H1 (cell line): Measurements from ENCODE around the gene IQCM. TPM values are rescaled to one million over a fixed set of nuclear protein-coding genes. Genes with fewer than 3 reads are reported as not detected.

Experiments
- CTCF ChIA-PET: fragments of 300-600 bp; sonication (Branson Sonifier 250); formaldehyde crosslinking; loops from one replicate; lab custom pipeline; 2021; ENCODE audit not compliant: partially characterized antibody; lab: Charles Lee
- POLR2A ChIA-PET: fragments of 300-600 bp; sonication (Branson Sonifier 250); formaldehyde crosslinking; loops from one replicate; lab custom pipeline; 2021; ENCODE audit warnings: inconsistent platforms; ENCODE audit not compliant: partially characterized antibody; lab: Charles Lee
- DNase-seq, 2 experiments: peaks; one replicate each; pipeline versions ENCODE4 v3.0.0 to v3.0.0-alpha.2; 2010 to 2022; ENCODE audit warnings: low spot score in 2 of 2, low read depth in 1 of 2, mixed read lengths in 1 of 2
- FAIRE-seq: peaks from 2 replicates; lab custom pipeline; 2011; peaks lifted over from hg19 to GRCh38; lab: Jason Lieb, UNC
- H2AFZ ChIP-seq: 2 replicates; pipeline ENCODE4 v1.8.1; 2012; ENCODE audit warnings: low read length, inconsistent platforms
- H2AK5ac ChIP-seq: 2 replicates; pipeline ENCODE4 v1.6.1; 2013; ENCODE audit warnings: low read depth, low read length
- H2BK120ac ChIP-seq: replicated peaks from 2 replicates; pipeline ENCODE3; 2013; ENCODE audit warnings: low read depth, low read length, inconsistent platforms
- H2BK12ac ChIP-seq: 2 replicates; pipeline ENCODE4 v1.6.1; 2013; ENCODE audit warnings: low read depth, low read length
- H2BK15ac ChIP-seq: 2 replicates; pipeline ENCODE4 v1.6.1; 2013; ENCODE audit warnings: low read length
- H2BK20ac ChIP-seq: 2 replicates; pipeline ENCODE4 v1.6.1; 2013; ENCODE audit warnings: low read length
- H2BK5ac ChIP-seq: 2 replicates; pipeline ENCODE4 v1.6.1; 2013; ENCODE audit warnings: low read depth, low read length
- H3K14ac ChIP-seq: 2 replicates; pipeline ENCODE4 v1.6.1; 2013; ENCODE audit warnings: inconsistent platforms; ENCODE audit not compliant: insufficient read length
- H3K18ac ChIP-seq: 2 replicates; pipeline ENCODE4 v1.6.1; 2013; ENCODE audit warnings: low read length; ENCODE audit errors: extremely low read depth
- H3K23ac ChIP-seq: 2 replicates; pipeline ENCODE4 v1.6.1; 2013; ENCODE audit warnings: inconsistent platforms; ENCODE audit not compliant: insufficient read length
- H3K23me2 ChIP-seq: 2 replicates; pipeline ENCODE4 v1.6.1; 2013; ENCODE audit warnings: low read depth, low read length
- H3K27ac ChIP-seq: 2 replicates; pipeline ENCODE4 v1.6.1; 2011; ENCODE audit warnings: low read depth, low read length, inconsistent platforms
- H3K27me3 ChIP-seq, 4 experiments: replicated peaks in 1 of 4; 1 replicate in 1 of 4; 2 replicates in 3 of 4; pipeline versions ENCODE4 v1.6.1 to v1.8.1; 2011 to 2013; ENCODE audit warnings: low read length in 3 of 4, mild to moderate bottlenecking in 3 of 4, inconsistent platforms in 2 of 4, mixed read lengths in 2 of 4, moderate library complexity in 1 of 4; ENCODE audit not compliant: control insufficient read depth in 3 of 4, insufficient read depth in 3 of 4; ENCODE audit errors: extremely low read depth in 1 of 4
- H3K36me3 ChIP-seq, 4 experiments: 2 replicates each; pipeline versions ENCODE4 v1.6.1 to v1.8.1; 2011 to 2013; ENCODE audit warnings: mild to moderate bottlenecking in 4 of 4, low read length in 3 of 4, moderate library complexity in 2 of 4, control low read depth in 1 of 4, inconsistent platforms in 1 of 4; ENCODE audit not compliant: insufficient read depth in 4 of 4, control insufficient read depth in 2 of 4
- H3K4ac ChIP-seq: replicated peaks from 2 replicates; pipeline ENCODE3; 2013; ENCODE audit warnings: low read length, low read depth, mixed read lengths, inconsistent platforms; ENCODE audit not compliant: insufficient read length
- H3K4me1 ChIP-seq, 4 experiments: replicated peaks in 1 of 4; 1 replicate in 1 of 4; 2 replicates in 3 of 4; pipeline versions ENCODE4 v1.6.1 to v1.8.1; 2011 to 2013; ENCODE audit warnings: low read length in 3 of 4, inconsistent platforms in 2 of 4, mixed read lengths in 1 of 4; ENCODE audit not compliant: insufficient read depth in 4 of 4, control insufficient read depth in 3 of 4
- H3K4me2 ChIP-seq, 2 experiments: 2 replicates each; pipeline versions ENCODE4 v1.6.1 to v1.8.1; 2011 to 2013; ENCODE audit warnings: low read depth in 2 of 2, low read length in 2 of 2, control low read depth in 1 of 2, inconsistent platforms in 1 of 2, mild to moderate bottlenecking in 1 of 2; ENCODE audit not compliant: insufficient read depth in 1 of 2
- H3K4me3 ChIP-seq, 4 experiments: fragments of 200-600, 300-600 bp in 1 of 4; sonication (generic), shearing (Covaris generic), sonication (Bioruptor Twin) in 1 of 4; 2 replicates each; pipeline versions ENCODE4 v1.5.1 to v1.8.1; 2011 to 2016; ENCODE audit warnings: low read length in 4 of 4, low read depth in 3 of 4, control low read depth in 2 of 4, inconsistent platforms in 2 of 4, mild to moderate bottlenecking in 2 of 4, mixed read lengths in 1 of 4, moderate library complexity in 1 of 4; ENCODE audit not compliant: insufficient read depth in 2 of 4; ENCODE audit errors: extremely low read depth in 1 of 4
- H3K56ac ChIP-seq: replicated peaks from 2 replicates; pipeline ENCODE3; 2013; ENCODE audit warnings: low read depth, mild to moderate bottlenecking, mixed read lengths, low read length, inconsistent platforms; ENCODE audit not compliant: insufficient read length
- H3K79me1 ChIP-seq: 2 replicates; pipeline ENCODE4 v1.6.1; 2013; ENCODE audit warnings: low read depth, low read length, control low read depth
- H3K79me2 ChIP-seq, 2 experiments: 2 replicates each; pipeline versions ENCODE4 v1.6.1 to v1.8.1; 2012 to 2013; ENCODE audit warnings: low read length in 2 of 2, mild to moderate bottlenecking in 2 of 2, inconsistent platforms in 1 of 2; ENCODE audit not compliant: insufficient read depth in 2 of 2, control insufficient read depth in 1 of 2
- H3K9ac ChIP-seq, 4 experiments: replicated peaks in 1 of 4; 1 replicate in 1 of 4; 2 replicates in 3 of 4; pipeline versions ENCODE4 v1.6.1 to v1.8.1; 2011 to 2013; ENCODE audit warnings: low read depth in 3 of 4, low read length in 3 of 4, control low read depth in 2 of 4, mild to moderate bottlenecking in 2 of 4, moderate library complexity in 2 of 4, inconsistent platforms in 1 of 4; ENCODE audit errors: extremely low read depth in 1 of 4
- H3K9me3 ChIP-seq, 2 experiments: 2 replicates each; pipeline versions ENCODE4 v1.6.1 to v1.8.1; 2012 to 2013; ENCODE audit warnings: mild to moderate bottlenecking in 2 of 2, moderate library complexity in 2 of 2, control low read depth in 1 of 2, inconsistent platforms in 1 of 2, low read depth in 1 of 2, low read length in 1 of 2, mixed read lengths in 1 of 2; ENCODE audit not compliant: insufficient read depth in 2 of 2
- H4K20me1 ChIP-seq, 2 experiments: replicated peaks in 1 of 2; 2 replicates each; pipeline versions ENCODE3 to v1.8.1; 2011 to 2013; ENCODE audit warnings: inconsistent platforms in 2 of 2, low read length in 2 of 2, mild to moderate bottlenecking in 1 of 2; ENCODE audit not compliant: insufficient read depth in 2 of 2, control insufficient read depth in 1 of 2
- H4K5ac ChIP-seq: 2 replicates; pipeline ENCODE4 v1.6.1; 2013; ENCODE audit warnings: low read length, low read depth, mixed read lengths, inconsistent platforms; ENCODE audit not compliant: insufficient read length
- H4K8ac ChIP-seq: 2 replicates; pipeline ENCODE4 v1.8.0; 2013; ENCODE audit warnings: mild to moderate bottlenecking, moderate library complexity, low read length, inconsistent platforms; ENCODE audit not compliant: insufficient read depth; ENCODE audit errors: extremely low read depth
- H4K91ac ChIP-seq: replicated peaks from 2 replicates; pipeline ENCODE3; 2013; ENCODE audit warnings: low read length, mixed read lengths, inconsistent platforms; ENCODE audit not compliant: insufficient read length
- EZH2 ChIP-seq: fragments of 200-600 bp; sonication (generic); IDR thresholded peaks from 2 replicates; pipeline ENCODE4 v1.7.1; 2012; ENCODE audit warnings: low read depth, mild to moderate bottlenecking, moderate library complexity, low read length, inconsistent platforms; ENCODE audit not compliant: severe bottlenecking
- FOSL1 ChIP-seq: IDR thresholded peaks from 2 replicates; pipeline ENCODE4 v1.6.1; 2011; ENCODE audit warnings: mild to moderate bottlenecking, low read depth, low read length, moderate library complexity; ENCODE audit not compliant: insufficient read depth
- polyA plus RNA-seq, 7 experiments: library from polyadenylated mRNA; depleted of rRNA in 3 of 7; stranded (reverse) in 5 of 7; unstranded in 2 of 7; fragments of >200 nt in 5 of 7; fragments of 200-250 nt in 2 of 7; gene quantifications; 1 replicate in 5 of 7; 2 replicates in 1 of 7; 4 replicates in 1 of 7; pipeline versions ENCODE4 v1.2.1 to v1.2.3, GENCODE V29; 2011 to 2013; ENCODE audit warnings: missing spikeins in 2 of 7, mixed read lengths in 2 of 7
- total RNA-seq: library from RNA; stranded (reverse); fragmentation: NEBNext Ultra II Directional; extraction: Animal tissue kit (Norgen Biotek cat#: 25700); gene quantifications from 2 replicates; pipeline ENCODE4 v1.2.1, GENCODE V29; 2021

Gene IQCM
- total and polyA plus RNA-seq, 2 of the 8 experiments (the other 6 are each of a cell fraction or from before 2014, with no cell fraction given), result not detected

- no peaks in the 10 kb centered on the region for H3K27me3 ChIP-seq
- no peak for FAIRE-seq
- no peak overlapping the region for H3K4me2 ChIP-seq
- H3K4me1 ChIP-seq, result peaks cover 0 to 2% (median 0%) of the 10 kb centered on the region in 4 experiments; a peak in 1 of 7 replicates
- no peak overlapping the region for H3K14ac ChIP-seq
- H3K4me3 ChIP-seq, result no peak overlapping the region
- H4K20me1 ChIP-seq, result no peaks in the 10 kb centered on the region
- H2BK15ac ChIP-seq, result no peak overlapping the region
- CTCF ChIA-PET, result interaction anchor here (1.1 to 3.0 kb wide), 2 partner anchors 9 to 19 kb away, joined by 3 to 9 read pairs; no protein-coding TSS in a partner anchor
- H3K79me2 ChIP-seq, result no peaks in the 10 kb centered on the region
- H3K56ac ChIP-seq, result no peak overlapping the region
- H2AK5ac ChIP-seq, result no peak overlapping the region
- no peaks in the 10 kb centered on the region for H3K23me2 ChIP-seq
- no peak overlapping the region for H3K9ac ChIP-seq
- H3K4ac ChIP-seq, result no peak overlapping the region
- no peak overlapping the region for H4K5ac ChIP-seq
- H2AFZ ChIP-seq, result no peak overlapping the region
- H4K8ac ChIP-seq, result no peak overlapping the region
- no peaks in the 10 kb centered on the region for H3K36me3 ChIP-seq
- H2BK20ac ChIP-seq, result no peak overlapping the region
- H2BK120ac ChIP-seq, result no peak overlapping the region
- H3K79me1 ChIP-seq, result no peaks in the 10 kb centered on the region
- no peak overlapping the region for H3K27ac ChIP-seq
- H3K9me3 ChIP-seq, result no peaks in the 10 kb centered on the region
- no peak overlapping the region for H4K91ac ChIP-seq
- H2BK5ac ChIP-seq, result no peak overlapping the region
- TF ChIP-seq EZH2, result no peak
- no peak for TF ChIP-seq FOSL1
- TF ChIP-seq, all 59 proteins: peak for 0
- Histone ChIP-seq H2BK12ac (no peak overlapping the region), H3K18ac (no peak overlapping the region), H3K23ac (no peak overlapping the region)
- POLR2A ChIA-PET, result no interaction called here
- no peak for DNase-seq
These were observed 106.0 kb downstream of the IQCM start for GRCh38 chr4:149709640-149710039.
